ENCODE results near the gene EMX2.

DNA sequence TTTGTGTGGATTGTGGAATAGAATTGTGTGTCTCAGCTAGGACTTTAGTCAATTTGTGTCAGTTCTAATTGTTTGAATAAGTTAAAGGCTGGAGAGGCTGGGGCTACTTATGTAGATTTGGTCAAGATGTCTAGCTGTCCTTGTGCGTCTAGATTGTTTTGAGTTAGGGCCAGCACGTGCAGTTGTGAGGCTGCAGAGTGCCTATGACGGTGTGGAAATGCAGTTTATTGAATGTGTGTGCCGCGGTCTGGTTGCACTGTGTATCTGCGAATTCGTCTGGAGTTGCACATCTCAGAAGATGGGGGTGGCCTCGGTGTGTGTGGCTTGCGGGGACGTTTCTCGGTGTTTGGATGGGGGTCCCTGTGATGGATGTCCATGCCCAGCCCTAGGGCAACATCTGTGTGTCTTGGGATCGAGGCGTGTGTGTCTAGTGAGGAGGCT, 10.2 kb downstream of the EMX2 start:
- TF ChIP-seq CTCF (IDR thresholded peaks at IDR 0.05): no peak
- TF ChIP-seq POLR2A (IDR thresholded peaks at IDR 0.05): no peak

Measured in body of pancreas (tissue), 4 donors.